ENCODE results near the gene EHBP1L1. TPM values are rescaled to one million over a fixed set of nuclear protein-coding genes. Genes with fewer than 3 reads are reported as not detected.

EHBP1L1 gene
- total and polyA plus RNA-seq, 2 of the 8 experiments (the other 6 are each of a cell fraction or from before 2014, with no cell fraction given): 4.3 to 6.6 TPM

DNA sequence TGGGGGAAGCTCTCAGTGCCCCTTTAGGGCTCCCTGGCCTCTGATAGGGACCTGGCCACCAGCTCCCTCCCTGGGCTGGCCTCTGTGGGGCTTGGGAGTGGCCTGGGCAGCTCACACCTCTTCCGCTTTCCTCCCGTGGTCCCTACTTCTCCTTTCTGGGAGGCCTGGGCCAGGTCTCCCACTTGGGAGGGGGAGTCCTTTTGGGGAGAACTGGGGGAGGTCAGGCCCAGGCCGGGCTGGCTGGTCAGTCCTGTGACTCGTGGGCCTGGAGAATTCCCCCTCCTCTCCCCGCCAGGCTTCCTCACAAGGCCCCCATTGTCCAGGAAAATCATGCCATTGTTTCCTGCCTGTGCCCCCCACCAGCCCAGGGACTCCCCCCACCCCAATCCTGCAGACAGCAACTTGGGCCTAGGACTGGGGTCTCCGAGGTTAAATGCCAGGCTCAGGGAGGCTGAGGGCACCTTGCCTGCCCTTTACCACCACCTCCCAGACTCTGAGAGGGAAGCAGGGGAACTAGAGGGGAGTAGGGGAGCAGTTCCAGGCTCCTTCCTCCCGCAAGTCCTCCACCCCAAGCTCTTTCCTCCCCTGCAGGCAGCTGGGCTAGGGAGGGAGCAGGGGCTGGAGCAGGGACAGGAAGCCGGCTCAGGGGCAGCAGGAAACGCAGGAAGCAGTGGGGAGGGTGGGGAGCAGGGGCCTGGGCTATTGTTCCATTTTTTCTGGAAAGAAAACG lies 35.3 kb downstream of the EHBP1L1 start:
- no peak overlapping the region for H3K4ac ChIP-seq (replicated peaks; ENCODE audit: insufficient read length, low read depth, low read length)
- no peak overlapping the region for H3K4me3 ChIP-seq (ENCODE audit: extremely low read depth in 1 of 4, insufficient read depth in 2 of 4, low read depth in 3 of 4, low read length in 4 of 4)
- FAIRE-seq (no peak), DNase-seq (ENCODE audit: low read depth in 1 of 2, low spot score in 2 of 2) (no peak)
- peaks cover 20% of the 10 kb centered on the region for H3K23me2 ChIP-seq (ENCODE audit: low read depth, low read length)
- H4K8ac ChIP-seq (ENCODE audit: extremely low read depth, insufficient read depth, low read length): no peak overlapping the region; the same call in 1 of the 2 replicates
- H4K5ac ChIP-seq (ENCODE audit: insufficient read length, low read depth, low read length): no peak overlapping the region
- no peak overlapping the region for H2BK20ac ChIP-seq (ENCODE audit: low read length)
- no peaks in the 10 kb centered on the region for H3K9me3 ChIP-seq (ENCODE audit: insufficient read depth in 2 of 2, low read depth in 1 of 2, low read length in 1 of 2)
- H3K79me2 ChIP-seq (ENCODE audit: control insufficient read depth in 1 of 2, insufficient read depth in 2 of 2, low read length in 2 of 2): peaks cover 6 to 12% of the 10 kb centered on the region in 2 experiments
- no peak overlapping the region for H2BK120ac ChIP-seq (replicated peaks; ENCODE audit: low read depth, low read length)
- H2BK15ac ChIP-seq (ENCODE audit: low read length): no peak overlapping the region
- H4K20me1 ChIP-seq (replicated peaks in 1 of 2; ENCODE audit: control insufficient read depth in 1 of 2, insufficient read depth in 2 of 2, low read length in 2 of 2): peaks cover 3 to 16% of the 10 kb centered on the region in 2 experiments
- no peak overlapping the region for H4K91ac ChIP-seq (replicated peaks; ENCODE audit: insufficient read length, low read length)
- H3K27me3 ChIP-seq (replicated peaks in 1 of 4; ENCODE audit: control insufficient read depth in 3 of 4, extremely low read depth in 1 of 4, insufficient read depth in 3 of 4, low read length in 3 of 4): no peaks in the 10 kb centered on the region; a peak in 1 of 7 replicates
- no peak overlapping the region for H3K9ac ChIP-seq (replicated peaks in 1 of 4; ENCODE audit: extremely low read depth in 1 of 4, low read depth in 3 of 4, low read length in 3 of 4)
- no peak overlapping the region for H3K14ac ChIP-seq (ENCODE audit: insufficient read length)
- H3K4me1 ChIP-seq (replicated peaks in 1 of 4; ENCODE audit: control insufficient read depth in 3 of 4, insufficient read depth in 4 of 4, low read length in 3 of 4): peaks cover 0 to 30% (median 13%) of the 10 kb centered on the region in 4 experiments; a peak in 6 of 7 replicates
- CTCF ChIA-PET (ENCODE audit: partially characterized antibody): interaction anchor here (1.1 to 14.8 kb wide), 4 partner anchors 12 to 82 kb away, joined by 3 to 227 read pairs (median 3); partner anchors contain the start of gene KCNK7
- no peak overlapping the region for H2BK5ac ChIP-seq (ENCODE audit: low read depth, low read length)
- H2AK5ac ChIP-seq (ENCODE audit: low read depth, low read length): no peak overlapping the region
- H3K79me1 ChIP-seq (ENCODE audit: low read depth, low read length): peaks cover 23% of the 10 kb centered on the region
- no peaks in the 10 kb centered on the region for H3K36me3 ChIP-seq (ENCODE audit: control insufficient read depth in 2 of 4, insufficient read depth in 4 of 4, low read length in 3 of 4)
- POLR2A ChIA-PET (ENCODE audit: partially characterized antibody): interaction anchor here (0.6 to 1.5 kb wide), 5 partner anchors 12 to 235 kb away, joined by 3 to 4 read pairs (median 3); no protein-coding TSS in a partner anchor
- WGBS, 2 experiments (ENCODE audit: extremely low coverage in 1 of 2, insufficient coverage in 1 of 2, insufficient read length in 1 of 2, insufficient replicate concordance in 2 of 2, low coverage in 1 of 2, low lambda C conversion rate in 2 of 2, missing lambda C conversion rate in 1 of 2): 74% methylated on average over 9 of the region's 10 CpGs; no CpG with 5 or more reads in 1 of the 2 experiments
- H2AFZ ChIP-seq (ENCODE audit: low read length): no peak overlapping the region
- H3K27ac ChIP-seq (ENCODE audit: low read depth, low read length): no peak overlapping the region
- H3K18ac ChIP-seq (ENCODE audit: extremely low read depth, low read length): no peak overlapping the region
- H3K56ac ChIP-seq (replicated peaks; ENCODE audit: insufficient read length, low read depth, low read length): no peak overlapping the region
- no peak overlapping the region for H3K23ac ChIP-seq (ENCODE audit: insufficient read length)
- peak overlapping the region in 1 of 2 experiments; percentile 87; a peak in 1 of 4 replicates for H3K4me2 ChIP-seq (ENCODE audit: insufficient read depth in 1 of 2, low read depth in 2 of 2, low read length in 2 of 2)
- H2BK12ac ChIP-seq (ENCODE audit: low read depth, low read length): no peak overlapping the region
- no peak for TF ChIP-seq SAP30 (IDR thresholded peaks at IDR 0.05; ENCODE audit: insufficient read depth, insufficient replicate concordance, low read length)
- no peak for TF ChIP-seq KDM5A (IDR thresholded peaks at IDR 0.05; ENCODE audit: low read length)
- TF ChIP-seq CTBP2 (IDR thresholded peaks at IDR 0.05; ENCODE audit: borderline replicate concordance, insufficient read depth, insufficient read length, low read length): no peak
- TF ChIP-seq POU5F1 (IDR thresholded peaks at IDR 0.05; ENCODE audit: low read depth, low read length): no peak
- TF ChIP-seq SP2 (IDR thresholded peaks at IDR 0.05; ENCODE audit: low read length): no peak
- TF ChIP-seq, protein P1, sequence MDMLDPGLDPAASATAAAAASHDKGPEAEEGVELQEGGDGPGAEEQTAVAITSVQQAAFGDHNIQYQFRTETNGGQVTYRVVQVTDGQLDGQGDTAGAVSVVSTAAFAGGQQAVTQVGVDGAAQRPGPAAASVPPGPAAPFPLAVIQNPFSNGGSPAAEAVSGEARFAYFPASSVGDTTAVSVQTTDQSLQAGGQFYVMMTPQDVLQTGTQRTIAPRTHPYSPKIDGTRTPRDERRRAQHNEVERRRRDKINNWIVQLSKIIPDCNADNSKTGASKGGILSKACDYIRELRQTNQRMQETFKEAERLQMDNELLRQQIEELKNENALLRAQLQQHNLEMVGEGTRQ (IDR thresholded peaks at IDR 0.05; ENCODE audit: low read length): no peak
- no peak for TF ChIP-seq NRF1 (IDR thresholded peaks at IDR 0.05; ENCODE audit: low read depth, low read length)
- TF ChIP-seq, protein P2, sequence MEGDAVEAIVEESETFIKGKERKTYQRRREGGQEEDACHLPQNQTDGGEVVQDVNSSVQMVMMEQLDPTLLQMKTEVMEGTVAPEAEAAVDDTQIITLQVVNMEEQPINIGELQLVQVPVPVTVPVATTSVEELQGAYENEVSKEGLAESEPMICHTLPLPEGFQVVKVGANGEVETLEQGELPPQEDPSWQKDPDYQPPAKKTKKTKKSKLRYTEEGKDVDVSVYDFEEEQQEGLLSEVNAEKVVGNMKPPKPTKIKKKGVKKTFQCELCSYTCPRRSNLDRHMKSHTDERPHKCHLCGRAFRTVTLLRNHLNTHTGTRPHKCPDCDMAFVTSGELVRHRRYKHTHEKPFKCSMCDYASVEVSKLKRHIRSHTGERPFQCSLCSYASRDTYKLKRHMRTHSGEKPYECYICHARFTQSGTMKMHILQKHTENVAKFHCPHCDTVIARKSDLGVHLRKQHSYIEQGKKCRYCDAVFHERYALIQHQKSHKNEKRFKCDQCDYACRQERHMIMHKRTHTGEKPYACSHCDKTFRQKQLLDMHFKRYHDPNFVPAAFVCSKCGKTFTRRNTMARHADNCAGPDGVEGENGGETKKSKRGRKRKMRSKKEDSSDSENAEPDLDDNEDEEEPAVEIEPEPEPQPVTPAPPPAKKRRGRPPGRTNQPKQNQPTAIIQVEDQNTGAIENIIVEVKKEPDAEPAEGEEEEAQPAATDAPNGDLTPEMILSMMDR (IDR thresholded peaks at IDR 0.05; ENCODE audit: control extremely low read depth in 1 of 3, insufficient read depth in 1 of 3, low read depth in 1 of 3, low read length in 3 of 3): no peak
